K562 (cell line): ENCODE data around the gene MYO16. TPM values are rescaled to one million over a fixed set of nuclear protein-coding genes. Genes with fewer than 3 reads are reported as not detected.
A peak's percentile ranks its signal among the peaks of the same experiment; 100 is the strongest.

Source experiments
- CREB1 ChIP-seq, 2 experiments: sonication (generic) in 1 of 2; formaldehyde crosslinking in 1 of 2; IDR thresholded peaks; 2 replicates each; pipeline versions ENCODE4 v1.6.1 to v1.8.0; 2012 to 2022; ENCODE audit warnings: inconsistent platforms in 1 of 2, mild to moderate bottlenecking in 1 of 2, missing genetic modification reagents in 1 of 2, moderate library complexity in 1 of 2
- CREBBP ChIP-seq: IDR thresholded peaks from one replicate; pipeline ENCODE4 v1.6.1; 2012; ENCODE audit warnings: low read depth, mild to moderate bottlenecking, control low read depth, inconsistent platforms, low read length
- FOXK2 ChIP-seq, 2 experiments: fragments of 450-650 bp; IDR thresholded peaks in 1 of 2; conservative IDR thresholded peaks in 1 of 2; 2 replicates each; pipeline ENCODE4 v1.6.1; 2016; ENCODE audit warnings: low read depth in 2 of 2, mild to moderate bottlenecking in 1 of 2
- ILK ChIP-seq: fragments of 450-650 bp; IDR thresholded peaks from 2 replicates; pipeline ENCODE4 v1.6.1; 2016; ENCODE audit warnings: missing genetic modification characterization, low read depth, mild to moderate bottlenecking, missing compliant biosample characterization, moderate library complexity, borderline replicate concordance
- KAT7 ChIP-seq: sonication (generic); formaldehyde crosslinking; IDR thresholded peaks from 2 replicates; pipeline ENCODE4 v1.8.0; 2022; ENCODE audit warnings: missing genetic modification reagents, mild to moderate bottlenecking, borderline replicate concordance
- NFE2 ChIP-seq: IDR thresholded peaks from 2 replicates; pipeline ENCODE4 v1.6.1; 2014; ENCODE audit warnings: antibody characterized with exemption, low read depth
- PYGO2 ChIP-seq: fragments of 450-650 bp; IDR thresholded peaks from 2 replicates; pipeline ENCODE4 v1.6.1; 2016; ENCODE audit warnings: mild to moderate bottlenecking, missing genetic modification characterization, moderate library complexity, missing compliant biosample characterization
- THRAP3 ChIP-seq: fragments of 450-650 bp; IDR thresholded peaks from 2 replicates; pipeline ENCODE4 v1.6.1; 2016; ENCODE audit warnings: mild to moderate bottlenecking, inconsistent platforms, borderline replicate concordance
- ZNF324 ChIP-seq: fragments of 250-450 bp; sonication (Bioruptor Pico); IDR thresholded peaks from 2 replicates; pipeline ENCODE4 v1.4.0; 2020; ENCODE audit warnings: mild to moderate bottlenecking
- polyA plus RNA-seq, 8 experiments: library from polyadenylated mRNA; depleted of rRNA in 4 of 8; stranded (reverse) in 5 of 8; unstranded in 3 of 8; fragments of >200 nt; fragmentation: Nextera tagmentation in 2 of 8; fragmentation: Illumina TruSeq in 1 of 8; extraction: Ambion mirVana in 2 of 8; extraction: Trizol in 1 of 8; gene quantifications; 2 replicates each; pipeline versions ENCODE4 v1.2.1 to v1.2.3, GENCODE V29; 2011 to 2014; ENCODE audit warnings: inconsistent platforms in 1 of 8, missing spikeins in 1 of 8
- total RNA-seq, 7 experiments: library from RNA; depleted of rRNA in 6 of 7; stranded (reverse); fragments of >200 nt in 6 of 7; fragmentation: Illumina TruSeq in 2 of 7; extraction: Trizol in 2 of 7; gene quantifications; 2 replicates each; pipeline versions ENCODE4 v1.2.1 to v1.2.3, GENCODE V29; 2011 to 2021; ENCODE audit warnings: low replicate concordance in 1 of 7
- TF ChIP-seq, protein P1 (sequence below): fragments of 250-450 bp; sonication (Bioruptor Pico); IDR thresholded peaks from 2 replicates; pipeline ENCODE4 v1.8.0; 2022; ENCODE audit warnings: inconsistent platforms, mild to moderate bottlenecking, moderate library complexity, borderline replicate concordance
- TF ChIP-seq, protein P2 (sequence below): sonication (generic); formaldehyde crosslinking; IDR thresholded peaks from 2 replicates; pipeline ENCODE4 v1.8.0; 2022; ENCODE audit warnings: mild to moderate bottlenecking, missing genetic modification reagents
- TF ChIP-seq, protein P3 (sequence below): fragments of 450-650 bp; IDR thresholded peaks from 2 replicates; pipeline ENCODE4 v1.6.1; 2016; ENCODE audit warnings: low read depth

The MYO16 gene
- total and polyA plus RNA-seq, 9 of the 15 experiments (the other 6 are each of a cell fraction or from before 2014, with no cell fraction given), result 4.3 to 45.7 (median 12.1) TPM

DNA sequence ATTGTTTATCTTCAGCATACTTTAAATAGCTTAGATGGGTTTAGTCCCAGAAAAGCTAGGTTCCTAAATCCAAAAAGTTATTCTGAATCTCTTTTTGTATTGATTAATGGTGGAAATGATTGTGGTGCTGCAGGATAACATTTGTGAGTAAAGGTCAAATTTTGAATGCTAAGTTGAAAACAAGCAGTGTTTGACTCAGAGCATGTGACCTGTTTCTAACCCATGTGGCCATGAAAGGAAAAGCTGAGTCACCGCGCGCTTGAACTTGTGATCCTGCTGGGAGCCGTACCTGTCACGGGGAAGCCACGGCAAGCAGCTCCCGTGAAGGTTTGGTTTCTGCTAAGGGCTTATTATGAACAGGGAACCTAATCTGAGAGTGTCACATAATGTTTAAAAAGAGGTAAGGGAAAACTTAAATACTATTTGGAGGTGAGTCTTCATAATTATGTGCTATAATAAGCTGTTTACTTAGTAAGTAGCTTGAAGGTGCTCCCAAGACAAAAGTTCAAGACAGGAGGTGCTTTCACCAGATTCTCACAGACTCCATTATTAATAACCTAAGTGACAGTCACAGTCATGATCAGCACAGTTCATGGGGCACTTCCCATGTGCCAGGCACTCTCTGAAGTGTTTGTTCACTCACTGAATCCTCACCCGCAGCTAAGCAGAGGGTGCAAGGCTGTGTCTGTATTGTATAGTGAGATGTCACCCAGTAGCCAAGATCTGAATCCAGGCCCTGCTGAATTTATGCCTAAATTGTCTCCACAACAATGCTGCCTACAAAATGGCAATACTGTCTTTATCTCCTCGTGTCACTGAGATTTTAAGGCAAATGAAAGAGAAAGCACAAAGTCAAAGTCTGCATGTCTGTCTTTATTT lies 286.5 kb downstream of the MYO16 start (continued):
- TF ChIP-seq, protein P1, sequence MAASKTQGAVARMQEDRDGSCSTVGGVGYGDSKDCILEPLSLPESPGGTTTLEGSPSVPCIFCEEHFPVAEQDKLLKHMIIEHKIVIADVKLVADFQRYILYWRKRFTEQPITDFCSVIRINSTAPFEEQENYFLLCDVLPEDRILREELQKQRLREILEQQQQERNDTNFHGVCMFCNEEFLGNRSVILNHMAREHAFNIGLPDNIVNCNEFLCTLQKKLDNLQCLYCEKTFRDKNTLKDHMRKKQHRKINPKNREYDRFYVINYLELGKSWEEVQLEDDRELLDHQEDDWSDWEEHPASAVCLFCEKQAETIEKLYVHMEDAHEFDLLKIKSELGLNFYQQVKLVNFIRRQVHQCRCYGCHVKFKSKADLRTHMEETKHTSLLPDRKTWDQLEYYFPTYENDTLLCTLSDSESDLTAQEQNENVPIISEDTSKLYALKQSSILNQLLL (CRISPR knock-in tag), result no peak
- TF ChIP-seq, protein P2, sequence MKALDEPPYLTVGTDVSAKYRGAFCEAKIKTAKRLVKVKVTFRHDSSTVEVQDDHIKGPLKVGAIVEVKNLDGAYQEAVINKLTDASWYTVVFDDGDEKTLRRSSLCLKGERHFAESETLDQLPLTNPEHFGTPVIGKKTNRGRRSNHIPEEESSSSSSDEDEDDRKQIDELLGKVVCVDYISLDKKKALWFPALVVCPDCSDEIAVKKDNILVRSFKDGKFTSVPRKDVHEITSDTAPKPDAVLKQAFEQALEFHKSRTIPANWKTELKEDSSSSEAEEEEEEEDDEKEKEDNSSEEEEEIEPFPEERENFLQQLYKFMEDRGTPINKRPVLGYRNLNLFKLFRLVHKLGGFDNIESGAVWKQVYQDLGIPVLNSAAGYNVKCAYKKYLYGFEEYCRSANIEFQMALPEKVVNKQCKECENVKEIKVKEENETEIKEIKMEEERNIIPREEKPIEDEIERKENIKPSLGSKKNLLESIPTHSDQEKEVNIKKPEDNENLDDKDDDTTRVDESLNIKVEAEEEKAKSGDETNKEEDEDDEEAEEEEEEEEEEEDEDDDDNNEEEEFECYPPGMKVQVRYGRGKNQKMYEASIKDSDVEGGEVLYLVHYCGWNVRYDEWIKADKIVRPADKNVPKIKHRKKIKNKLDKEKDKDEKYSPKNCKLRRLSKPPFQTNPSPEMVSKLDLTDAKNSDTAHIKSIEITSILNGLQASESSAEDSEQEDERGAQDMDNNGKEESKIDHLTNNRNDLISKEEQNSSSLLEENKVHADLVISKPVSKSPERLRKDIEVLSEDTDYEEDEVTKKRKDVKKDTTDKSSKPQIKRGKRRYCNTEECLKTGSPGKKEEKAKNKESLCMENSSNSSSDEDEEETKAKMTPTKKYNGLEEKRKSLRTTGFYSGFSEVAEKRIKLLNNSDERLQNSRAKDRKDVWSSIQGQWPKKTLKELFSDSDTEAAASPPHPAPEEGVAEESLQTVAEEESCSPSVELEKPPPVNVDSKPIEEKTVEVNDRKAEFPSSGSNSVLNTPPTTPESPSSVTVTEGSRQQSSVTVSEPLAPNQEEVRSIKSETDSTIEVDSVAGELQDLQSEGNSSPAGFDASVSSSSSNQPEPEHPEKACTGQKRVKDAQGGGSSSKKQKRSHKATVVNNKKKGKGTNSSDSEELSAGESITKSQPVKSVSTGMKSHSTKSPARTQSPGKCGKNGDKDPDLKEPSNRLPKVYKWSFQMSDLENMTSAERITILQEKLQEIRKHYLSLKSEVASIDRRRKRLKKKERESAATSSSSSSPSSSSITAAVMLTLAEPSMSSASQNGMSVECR, result no peak
- TF ChIP-seq KAT7, result no peak
- TF ChIP-seq CREB1 (IDR thresholded peaks at IDR 0.05), result no peak
- no peak for TF ChIP-seq CREB1 (CRISPR knock-in tag; IDR thresholded peaks at IDR 0.05)
- TF ChIP-seq, protein P3, sequence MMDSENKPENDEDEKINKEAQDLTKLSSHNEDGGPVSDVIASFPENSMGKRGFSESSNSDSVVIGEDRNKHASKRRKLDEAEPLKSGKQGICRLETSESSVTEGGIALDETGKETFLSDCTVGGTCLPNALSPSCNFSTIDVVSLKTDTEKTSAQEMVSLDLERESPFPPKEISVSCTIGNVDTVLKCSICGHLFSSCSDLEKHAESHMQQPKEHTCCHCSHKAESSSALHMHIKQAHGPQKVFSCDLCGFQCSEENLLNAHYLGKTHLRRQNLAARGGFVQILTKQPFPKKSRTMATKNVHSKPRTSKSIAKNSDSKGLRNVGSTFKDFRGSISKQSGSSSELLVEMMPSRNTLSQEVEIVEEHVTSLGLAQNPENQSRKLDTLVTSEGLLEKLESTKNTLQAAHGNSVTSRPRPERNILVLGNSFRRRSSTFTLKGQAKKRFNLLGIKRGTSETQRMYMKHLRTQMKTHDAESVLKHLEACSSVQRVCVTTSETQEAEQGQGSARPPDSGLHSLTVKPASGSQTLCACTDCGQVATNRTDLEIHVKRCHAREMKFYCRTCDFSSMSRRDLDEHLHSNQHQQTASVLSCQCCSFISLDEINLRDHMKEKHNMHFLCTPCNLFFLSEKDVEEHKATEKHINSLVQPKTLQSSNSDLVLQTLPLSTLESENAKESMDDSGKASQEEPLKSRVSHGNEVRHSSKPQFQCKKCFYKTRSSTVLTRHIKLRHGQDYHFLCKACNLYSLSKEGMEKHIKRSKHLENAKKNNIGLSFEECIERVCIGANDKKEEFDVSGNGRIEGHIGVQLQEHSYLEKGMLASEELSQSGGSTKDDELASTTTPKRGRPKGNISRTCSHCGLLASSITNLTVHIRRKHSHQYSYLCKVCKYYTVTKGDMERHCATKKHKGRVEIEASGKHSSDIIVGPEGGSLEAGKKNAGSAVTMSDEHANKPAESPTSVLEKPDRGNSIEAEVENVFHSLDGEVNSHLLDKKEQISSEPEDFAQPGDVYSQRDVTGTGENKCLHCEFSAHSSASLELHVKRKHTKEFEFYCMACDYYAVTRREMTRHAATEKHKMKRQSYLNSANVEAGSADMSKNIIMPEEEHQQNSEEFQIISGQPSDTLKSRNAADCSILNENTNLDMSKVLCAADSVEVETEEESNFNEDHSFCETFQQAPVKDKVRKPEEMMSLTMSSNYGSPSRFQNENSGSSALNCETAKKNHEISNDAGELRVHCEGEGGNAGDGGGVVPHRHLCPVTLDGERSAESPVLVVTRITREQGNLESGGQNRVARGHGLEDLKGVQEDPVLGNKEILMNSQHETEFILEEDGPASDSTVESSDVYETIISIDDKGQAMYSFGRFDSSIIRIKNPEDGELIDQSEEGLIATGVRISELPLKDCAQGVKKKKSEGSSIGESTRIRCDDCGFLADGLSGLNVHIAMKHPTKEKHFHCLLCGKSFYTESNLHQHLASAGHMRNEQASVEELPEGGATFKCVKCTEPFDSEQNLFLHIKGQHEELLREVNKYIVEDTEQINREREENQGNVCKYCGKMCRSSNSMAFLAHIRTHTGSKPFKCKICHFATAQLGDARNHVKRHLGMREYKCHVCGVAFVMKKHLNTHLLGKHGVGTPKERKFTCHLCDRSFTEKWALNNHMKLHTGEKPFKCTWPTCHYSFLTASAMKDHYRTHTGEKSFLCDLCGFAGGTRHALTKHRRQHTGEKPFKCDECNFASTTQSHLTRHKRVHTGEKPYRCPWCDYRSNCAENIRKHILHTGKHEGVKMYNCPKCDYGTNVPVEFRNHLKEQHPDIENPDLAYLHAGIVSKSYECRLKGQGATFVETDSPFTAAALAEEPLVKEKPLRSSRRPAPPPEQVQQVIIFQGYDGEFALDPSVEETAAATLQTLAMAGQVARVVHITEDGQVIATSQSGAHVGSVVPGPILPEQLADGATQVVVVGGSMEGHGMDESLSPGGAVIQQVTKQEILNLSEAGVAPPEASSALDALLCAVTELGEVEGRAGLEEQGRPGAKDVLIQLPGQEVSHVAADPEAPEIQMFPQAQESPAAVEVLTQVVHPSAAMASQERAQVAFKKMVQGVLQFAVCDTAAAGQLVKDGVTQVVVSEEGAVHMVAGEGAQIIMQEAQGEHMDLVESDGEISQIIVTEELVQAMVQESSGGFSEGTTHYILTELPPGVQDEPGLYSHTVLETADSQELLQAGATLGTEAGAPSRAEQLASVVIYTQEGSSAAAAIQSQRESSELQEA, result peak; percentile 57
- TF ChIP-seq FOXK2 (conservative IDR thresholded peaks at IDR 0.05 in 1 of 2, IDR thresholded peaks at IDR 0.05 in 1 of 2; ENCODE audit: low read depth in 2 of 2), result peak; percentile 64 to 75; a peak in 3 of 4 replicates
- no peak for TF ChIP-seq CREBBP
- no peak for TF ChIP-seq ZNF324 (CRISPR knock-in tag)
- TF ChIP-seq NFE2, result peak; percentile 94
- no peak for TF ChIP-seq PYGO2 (tag)
- no peak for TF ChIP-seq THRAP3
- TF ChIP-seq ILK (tag), result no peak
